C4-2B (cell line): ENCODE results near the gene SORBS2.

Experiments
- CTCF ChIP-seq: fragments of 450-650 bp; conservative IDR thresholded peaks from 2 replicates; pipeline ENCODE4 v1.5.1; 2017; ENCODE audit warnings: mild to moderate bottlenecking
- ZFX ChIP-seq: fragments of 450-650 bp; IDR thresholded peaks from 2 replicates; pipeline ENCODE4 v1.6.1; 2017

- TF ChIP-seq CTCF = no peak
- TF ChIP-seq ZFX = no peak
Measured at GRCh38 chr4:185749858-185750257, 62.1 kb downstream of the SORBS2 start.
